HCT116 (cell line): ENCODE measurements around the gene ASPA. TPM values are rescaled to one million over a fixed set of nuclear protein-coding genes. Genes with fewer than 3 reads are reported as not detected.

ENCODE experiments used
- ATAC-seq: fragments of 200-7000 bp; cut with Tn5 transposase; 2 replicates; pipeline ENCODE4 v1.9.1; 2020; ENCODE audit warnings: mild to moderate bottlenecking, moderate library complexity
- BruUV-seq: library from RNA; stranded (reverse); fragments of 400-500 nt; replicated peaks from 2 replicates; lab custom pipeline; 2021; lab: Mats Ljungman, UMichigan
- CTCF ChIA-PET: fragments of 300-600 bp; sonication (Branson Sonifier 250); formaldehyde crosslinking; loops from one replicate; lab custom pipeline; 2021; ENCODE audit warnings: antibody characterized with exemption; lab: Charles Lee
- POLR2A ChIA-PET: fragments of 300-600, 350-600 bp; sonication (Branson Sonifier 250); formaldehyde crosslinking; loops from one replicate; lab custom pipeline; 2021; ENCODE audit warnings: antibody characterized with exemption; lab: Charles Lee
- RAD21 ChIA-PET, 2 experiments: fragments of 300-600 bp; sonication (Branson Sonifier 250); formaldehyde crosslinking; loops; one replicate each; lab custom pipeline; 2023; ENCODE audit warnings: low total read pairs in 2 of 2; ENCODE audit not compliant: uncharacterized antibody in 2 of 2, unreplicated experiment in 2 of 2, low non-redundant PET in 1 of 2; lab: Charles Lee
- DNase-seq: peaks from one replicate; pipeline ENCODE4 v3.0.0-alpha.2; 2010; ENCODE audit warnings: low read depth, low spot score
- H2AFZ ChIP-seq: fragments of 200-600 bp; shearing (Covaris generic), sonication (generic); 2 replicates; pipeline ENCODE4 v1.6.1; 2017; ENCODE audit warnings: low read depth, mixed run types, mixed read lengths, antibody characterized with exemption, low read length; ENCODE audit not compliant: poor library complexity, severe bottlenecking
- H3K27ac ChIP-seq: 2 replicates; pipeline ENCODE4 v1.5.1; 2012; ENCODE audit warnings: low read depth, low read length
- H3K27me3 ChIP-seq: fragments of 200-600 bp; sonication (generic); 2 replicates; pipeline ENCODE4 v1.6.1; 2016; ENCODE audit warnings: mixed run types, low read length, mixed read lengths; ENCODE audit not compliant: insufficient read depth
- H3K36me3 ChIP-seq, 2 experiments: fragments of 200-500 bp in 1 of 2; fragments of 200-600 bp in 1 of 2; sonication (Bioruptor generic) in 1 of 2; sonication (generic) in 1 of 2; 2 replicates each; pipeline versions ENCODE4 v1.5.1 to v1.6.1; 2014 to 2016; ENCODE audit warnings: low read length in 2 of 2, inconsistent platforms in 1 of 2, mixed read lengths in 1 of 2, mixed run types in 1 of 2; ENCODE audit not compliant: insufficient read depth in 2 of 2, control insufficient read depth in 1 of 2
- H3K4me1 ChIP-seq, 2 experiments: fragments of 200-600 bp in 1 of 2; sonication (generic) in 1 of 2; 2 replicates each; pipeline versions ENCODE4 v1.5.1 to v1.6.1; 2012 to 2017; ENCODE audit warnings: low read length in 2 of 2, inconsistent platforms in 1 of 2, mild to moderate bottlenecking in 1 of 2, mixed read lengths in 1 of 2, mixed run types in 1 of 2, moderate library complexity in 1 of 2; ENCODE audit not compliant: insufficient read depth in 2 of 2, control insufficient read depth in 1 of 2
- H3K4me2 ChIP-seq: fragments of 200-600 bp; sonication (generic); 2 replicates; pipeline ENCODE4 v1.6.1; 2017; ENCODE audit warnings: mixed run types, low read length, mixed read lengths
- H3K4me3 ChIP-seq, 2 experiments: fragments of 200-600 bp in 1 of 2; sonication (generic) in 1 of 2; replicated peaks in 1 of 2; 2 replicates each; pipeline ENCODE4 v1.5.1; 2011 to 2016; ENCODE audit warnings: low read length in 2 of 2, control low read depth in 1 of 2, low read depth in 1 of 2, mild to moderate bottlenecking in 1 of 2, mixed read lengths in 1 of 2, mixed run types in 1 of 2
- H3K79me2 ChIP-seq: fragments of 200-600 bp; sonication (generic); 2 replicates; pipeline ENCODE4 v1.6.1; 2017; ENCODE audit warnings: mild to moderate bottlenecking, mixed run types, low read length, moderate library complexity, mixed read lengths; ENCODE audit not compliant: insufficient read depth
- H3K9ac ChIP-seq: fragments of 200-600 bp; sonication (generic); 2 replicates; pipeline ENCODE4 v1.6.1; 2016; ENCODE audit warnings: low read length, mixed read lengths
- H3K9me2 ChIP-seq: fragments of 200-600 bp; sonication (generic), shearing (Covaris generic); 2 replicates; pipeline ENCODE4 v1.6.1; 2017; ENCODE audit warnings: mixed run types, mild to moderate bottlenecking, moderate library complexity; ENCODE audit not compliant: insufficient read depth
- H3K9me3 ChIP-seq, 2 experiments: fragments of 200-500 bp in 1 of 2; fragments of 200-600 bp in 1 of 2; sonication (Bioruptor generic) in 1 of 2; sonication (generic) in 1 of 2; 2 replicates each; pipeline ENCODE4 v1.6.1; 2014 to 2017; ENCODE audit warnings: low read length in 2 of 2, mixed read lengths in 2 of 2, inconsistent platforms in 1 of 2, low read depth in 1 of 2, mild to moderate bottlenecking in 1 of 2, mixed run types in 1 of 2, moderate library complexity in 1 of 2; ENCODE audit not compliant: control insufficient read depth in 1 of 2, insufficient read depth in 1 of 2
- H4K20me1 ChIP-seq: fragments of 200-600 bp; sonication (generic), shearing (Covaris generic); 2 replicates; pipeline ENCODE4 v1.6.1; 2017; ENCODE audit warnings: mixed run types, mild to moderate bottlenecking, moderate library complexity; ENCODE audit not compliant: insufficient read depth
- CEBPB ChIP-seq: IDR thresholded peaks from 2 replicates; pipeline ENCODE4 v1.6.1; 2012; ENCODE audit warnings: low read depth
- CTCF ChIP-seq, 3 experiments: fragments of 200-600 bp in 1 of 3; sonication (generic) in 1 of 3; IDR thresholded peaks in 2 of 3; conservative IDR thresholded peaks in 1 of 3; 2 replicates each; pipeline ENCODE4 v1.5.1; 2012 to 2017; ENCODE audit warnings: low read depth in 2 of 3, low read length in 2 of 3, antibody characterized with exemption in 1 of 3, borderline replicate concordance in 1 of 3, control low read depth in 1 of 3, mild to moderate bottlenecking in 1 of 3, mixed read lengths in 1 of 3, mixed run types in 1 of 3, moderate library complexity in 1 of 3; ENCODE audit not compliant: insufficient read depth in 1 of 3
- EGR1 ChIP-seq: IDR thresholded peaks from 2 replicates; pipeline ENCODE4 v1.6.1; 2012; ENCODE audit warnings: low read depth
- MAX ChIP-seq: IDR thresholded peaks from 2 replicates; pipeline ENCODE4 v1.6.1; 2012
- POLR2A ChIP-seq: IDR thresholded peaks from 2 replicates; pipeline ENCODE4 v1.7.0; 2011; ENCODE audit warnings: borderline replicate concordance; ENCODE audit not compliant: insufficient read depth, insufficient read length; ENCODE audit errors: extremely low read depth
- POLR2AphosphoS5 ChIP-seq: IDR thresholded peaks from 2 replicates; pipeline ENCODE4 v1.6.1; 2011; ENCODE audit warnings: mild to moderate bottlenecking, low read depth, low read length, moderate library complexity
- RAD21 ChIP-seq: IDR thresholded peaks from 2 replicates; pipeline ENCODE4 v1.6.1; 2012; ENCODE audit warnings: low read depth, mild to moderate bottlenecking
- REST ChIP-seq: IDR thresholded peaks from 2 replicates; pipeline ENCODE4 v1.6.1; 2012; ENCODE audit warnings: low read depth
- SIN3A ChIP-seq: IDR thresholded peaks from 2 replicates; pipeline ENCODE4 v1.6.1; 2012; ENCODE audit warnings: low read depth
- SP1 ChIP-seq: IDR thresholded peaks from 2 replicates; pipeline ENCODE4 v1.6.1; 2012; ENCODE audit warnings: low read depth
- SRF ChIP-seq: IDR thresholded peaks from 2 replicates; pipeline ENCODE4 v1.6.1; 2012; ENCODE audit warnings: low read depth
- TCF7L2 ChIP-seq: IDR thresholded peaks from 2 replicates; pipeline ENCODE4 v1.7.0; 2011; ENCODE audit warnings: borderline replicate concordance, inconsistent platforms; ENCODE audit not compliant: insufficient read depth, insufficient read length; ENCODE audit errors: extremely low read depth
- YY1 ChIP-seq: IDR thresholded peaks from 2 replicates; pipeline ENCODE4 v1.6.1; 2011; ENCODE audit warnings: low read length, low read depth, moderate library complexity, mild to moderate bottlenecking; ENCODE audit not compliant: insufficient replicate concordance; ENCODE audit errors: extremely low read depth
- ZNF274 ChIP-seq: fragments of 200-500 bp; sonication (Bioruptor generic); IDR thresholded peaks from 2 replicates; pipeline ENCODE4 v1.6.1; 2014; ENCODE audit warnings: mild to moderate bottlenecking, low read depth, low read length, inconsistent platforms
- intact Hi-C: fragments of 100-400 bp; cut with micrococcal nuclease; formaldehyde crosslinking; loops from 2 replicates; pipeline ENCODE4 v1.10.0; 2022
- total RNA-seq: library from RNA; stranded (reverse); gene quantifications from one replicate; pipeline ENCODE4 v1.2.1, GENCODE V29; 2021; ENCODE audit not compliant: unreplicated experiment

ASPA gene
- total RNA-seq, 1 experiment from 2014 or later = not detected

GRCh38 chr17:3527468-3527867 lies 51.7 kb downstream of the ASPA start:
- intact Hi-C loops = no loop called here
- no peaks in the 10 kb centered on the region for H3K27me3 ChIP-seq
- ChIA-PET RAD21 (no interaction called here), CTCF (no interaction called here), POLR2A (no interaction called here)
- ATAC-seq (no peak), DNase-seq (no peak)
- H3K79me2 ChIP-seq = no peaks in the 10 kb centered on the region
- TF ChIP-seq REST (no peak), SIN3A (no peak), RAD21 (no peak), MAX (no peak), CEBPB (no peak), YY1 (no peak), EGR1 (no peak), SP1 (no peak), CTCF (IDR thresholded peaks at IDR 0.05 in 2 of 3, conservative IDR thresholded peaks at IDR 0.05 in 1 of 3; ENCODE audit: borderline replicate concordance in 1 of 3, insufficient read depth in 1 of 3, low read depth in 2 of 3, low read length in 2 of 3) (no peak), TCF7L2 (no peak), POLR2AphosphoS5 (no peak), ZNF274 (no peak), SRF (no peak), POLR2A (no peak)
- H4K20me1 ChIP-seq = no peaks in the 10 kb centered on the region
- H3K9me3 ChIP-seq = no peaks in the 10 kb centered on the region
- H3K9me2 ChIP-seq = no peaks in the 10 kb centered on the region
- BruUV-seq = no TSS peak
- H3K4me1 ChIP-seq = no peaks in the 10 kb centered on the region
- no peak overlapping the region for H3K4me2 ChIP-seq
- H2AFZ ChIP-seq = no peak overlapping the region
- no peak overlapping the region for H3K9ac ChIP-seq
- no peaks in the 10 kb centered on the region for H3K36me3 ChIP-seq
- H3K4me3 ChIP-seq = no peak overlapping the region
- no peak overlapping the region for H3K27ac ChIP-seq
